HepG2 (cell line): ENCODE results near the gene E2F3. TPM values are rescaled to one million over a fixed set of nuclear protein-coding genes. Genes with fewer than 3 reads are reported as not detected.

Source experiments
- ATAC-seq: fragments of 200-7000 bp; cut with Tn5 transposase; 3 replicates; pipeline ENCODE4 v1.9.1; 2020; ENCODE audit warnings: mild to moderate bottlenecking, moderate library complexity
- BruUV-seq: library from RNA; stranded (reverse); fragments of 400-500 nt; replicated peaks from 2 replicates; lab custom pipeline; 2021; lab: Mats Ljungman, UMichigan
- CTCF ChIA-PET: fragments of 300-600 bp; formaldehyde crosslinking; extraction: SDS; loops from one replicate; lab custom pipeline; 2021; ENCODE audit warnings: low total read pairs, inconsistent platforms, low intra/inter-chr PET ratio; lab: Yijun Ruan, JAX
- POLR2A ChIA-PET: fragments of 350-600 bp; sonication (Branson Sonifier 250); formaldehyde crosslinking; loops from one replicate; lab custom pipeline; 2020; ENCODE audit warnings: antibody characterized with exemption, inconsistent platforms; lab: Yijun Ruan, JAX
- DNase-seq: peaks from one replicate; pipeline ENCODE4 v3.0.0-alpha.2; 2015; ENCODE audit warnings: low spot score
- FAIRE-seq: peaks from 3 replicates; lab custom pipeline; 2011; peaks lifted over from hg19 to GRCh38; lab: Jason Lieb, UNC
- H2AFZ ChIP-seq: one replicate; pipeline ENCODE4 v1.6.1; 2011; ENCODE audit warnings: low read length, inconsistent platforms
- H3K27ac ChIP-seq: fragments of 300-600 bp; 3 replicates; pipeline ENCODE4 v1.8.0; 2011; ENCODE audit warnings: mixed run types, mild to moderate bottlenecking, mixed read lengths, low read length, inconsistent platforms; ENCODE audit not compliant: insufficient read depth; ENCODE audit errors: extremely low read length
- H3K27me3 ChIP-seq, 2 experiments: fragments of 200-600 bp in 1 of 2; 2 replicates in 1 of 2; 3 replicates in 1 of 2; pipeline versions ENCODE4 v1.6.0 to v1.8.0; 2011; ENCODE audit warnings: low read length in 2 of 2, mild to moderate bottlenecking in 2 of 2, moderate library complexity in 2 of 2, inconsistent platforms in 1 of 2; ENCODE audit not compliant: insufficient read depth in 2 of 2, control insufficient read depth in 1 of 2
- H3K36me3 ChIP-seq, 2 experiments: fragments of 200-600 bp in 1 of 2; replicated peaks in 1 of 2; 2 replicates in 1 of 2; 3 replicates in 1 of 2; pipeline versions ENCODE4 v1.5.1 to v1.8.0; 2011; ENCODE audit warnings: low read length in 2 of 2, inconsistent platforms in 1 of 2; ENCODE audit not compliant: insufficient read depth in 2 of 2, control insufficient read depth in 1 of 2
- H3K4me1 ChIP-seq: 2 replicates; pipeline ENCODE4 v1.5.1; 2012; ENCODE audit warnings: low read length, inconsistent platforms; ENCODE audit not compliant: insufficient read depth
- H3K4me2 ChIP-seq: 2 replicates; pipeline ENCODE4 v1.6.0; 2011; ENCODE audit warnings: low read depth, low read length, inconsistent platforms
- H3K4me3 ChIP-seq, 3 experiments: fragments of 200-600 bp in 1 of 3; sonication (generic), shearing (Covaris generic) in 1 of 3; replicated peaks in 1 of 3; 2 replicates each; pipeline ENCODE4 v1.5.1; 2011 to 2016; ENCODE audit warnings: low read length in 3 of 3, inconsistent platforms in 2 of 3, low read depth in 2 of 3, mild to moderate bottlenecking in 2 of 3, control low read depth in 1 of 3, mixed read lengths in 1 of 3; ENCODE audit not compliant: insufficient read depth in 1 of 3
- H3K79me2 ChIP-seq: one replicate; pipeline ENCODE4 v1.6.1; 2011; ENCODE audit warnings: low read length, inconsistent platforms; ENCODE audit not compliant: insufficient read depth
- H3K9ac ChIP-seq: 2 replicates; pipeline ENCODE4 v1.6.0; 2011; ENCODE audit warnings: mild to moderate bottlenecking, low read depth, low read length, inconsistent platforms; ENCODE audit not compliant: insufficient read depth
- H3K9me3 ChIP-seq: 2 replicates; pipeline ENCODE4 v1.5.1; 2012; ENCODE audit warnings: mild to moderate bottlenecking, low read length
- H4K20me1 ChIP-seq: 2 replicates; pipeline ENCODE4 v1.6.0; 2011; ENCODE audit warnings: inconsistent platforms, mild to moderate bottlenecking, low read length, moderate library complexity; ENCODE audit not compliant: insufficient read depth
- E2F2 ChIP-seq: sonication (generic); formaldehyde crosslinking; IDR thresholded peaks from 2 replicates; pipeline ENCODE4 v1.4.0; 2020; ENCODE audit warnings: missing genetic modification reagents, borderline replicate concordance
- PRDM15 ChIP-seq: sonication (generic); formaldehyde crosslinking; IDR thresholded peaks from 2 replicates; pipeline ENCODE4 v1.4.0; 2020; ENCODE audit warnings: missing genetic modification reagents
- RERE ChIP-seq: IDR thresholded peaks from 2 replicates; pipeline ENCODE4 v1.6.1; 2016; ENCODE audit warnings: low read depth, missing genetic modification reagents, missing compliant biosample characterization
- WGBS: methylation state at CpG from one replicate; pipeline ENCODE4 v1.1.6; 2017; ENCODE audit warnings: low lambda C conversion rate; 5-methylcytosine and 5-hydroxymethylcytosine counted together
- in situ Hi-C: cut with HindIII; loops from 2 replicates; pipeline ENCODE4 v1.10.0; 2017; ENCODE audit warnings: low pct_unique_long_range_greater_than_20kb; ENCODE audit not compliant: extremely low pct_ligation_motif_present
- intact Hi-C: fragments of 100-400 bp; cut with micrococcal nuclease; formaldehyde crosslinking; loops from one replicate; pipeline ENCODE4 v1.10.0; 2022; ENCODE audit not compliant: unreplicated experiment
- polyA plus RNA-seq, 8 experiments: library from polyadenylated mRNA; depleted of rRNA in 3 of 8; stranded (reverse) in 7 of 8; unstranded in 1 of 8; fragments of >200 nt; fragmentation: Illumina TruSeq in 4 of 8; extraction: Trizol in 4 of 8; gene quantifications; 2 replicates each; pipeline versions ENCODE4 v1.2.1 to v1.2.3, GENCODE V29; 2011 to 2016; ENCODE audit warnings: low read depth in 4 of 8, missing spikeins in 1 of 8, mixed read lengths in 1 of 8; ENCODE audit not compliant: insufficient read depth in 1 of 8
- total RNA-seq, 5 experiments: library from RNA; depleted of rRNA; stranded (reverse); fragments of >200 nt; fragmentation: Illumina TruSeq; extraction: Trizol; gene quantifications; 2 replicates each; pipeline ENCODE4 v1.2.3, GENCODE V29; 2016; ENCODE audit warnings: low read depth in 1 of 5

The E2F3 gene
- total and polyA plus RNA-seq, 2 of the 13 experiments (the other 11 are each of a cell fraction or from before 2014, with no cell fraction given), result 8.5 to 12.7 TPM

DNA sequence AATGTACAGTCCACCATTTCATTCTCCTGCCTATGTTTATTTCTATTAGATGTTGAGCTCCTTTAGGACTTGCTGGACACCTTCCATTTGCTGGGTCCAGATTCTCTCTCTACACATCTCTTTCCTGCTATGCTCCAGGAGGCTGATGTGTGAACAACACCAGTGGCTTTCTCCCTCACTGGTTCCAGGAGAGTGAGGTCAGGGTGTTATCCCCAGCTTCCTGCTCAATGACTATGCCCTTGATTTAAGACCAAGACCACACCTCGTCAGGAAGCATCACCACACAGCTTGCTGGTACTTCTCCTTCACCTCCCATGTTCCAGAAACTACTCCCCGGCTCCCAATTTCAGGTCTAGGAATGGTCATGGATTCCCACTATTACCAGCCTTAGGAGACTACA, 31.3 kb upstream of the E2F3 start (continued):
- no peak for TF ChIP-seq E2F2 (CRISPR knock-in tag)

- no TSS peak for BruUV-seq
- no peak for FAIRE-seq
- intact Hi-C loops (no loop called here), in situ Hi-C loops (no loop called here)
- no peak overlapping the region for H3K4me3 ChIP-seq
- POLR2A ChIA-PET, result no interaction called here
- H3K9me3 ChIP-seq, result no peaks in the 10 kb centered on the region
- H3K27me3 ChIP-seq, result no peaks in the 10 kb centered on the region; a peak in 2 of 5 replicates
- no peak for DNase-seq
- no peak overlapping the region for H3K27ac ChIP-seq
- H3K4me1 ChIP-seq, result no peaks in the 10 kb centered on the region
- TF ChIP-seq PRDM15 (CRISPR knock-in tag), result no peak
- no peak for TF ChIP-seq RERE (CRISPR knock-in tag)
- CTCF ChIA-PET, result no interaction called here
- no peaks in the 10 kb centered on the region for H3K79me2 ChIP-seq
- H2AFZ ChIP-seq, result no peak overlapping the region
- no peaks in the 10 kb centered on the region for H3K36me3 ChIP-seq
- H3K4me2 ChIP-seq, result no peak overlapping the region
- 39% methylated on average over 4 of the region's 4 CpGs for WGBS
- H3K9ac ChIP-seq, result no peak overlapping the region
- ATAC-seq, result no peak
- H4K20me1 ChIP-seq, result no peaks in the 10 kb centered on the region
Measured at GRCh38 chr6:20370801-20371200, 30.9 kb upstream of the E2F3 start.
